ENCODE results near the gene ALG8.
"Not testable (repeated sequence)": the region's sequence is repeated elsewhere in the genome, so short reads cannot be mapped to it uniquely, and the experiment has no call there.

Gene ALG8

DNA sequence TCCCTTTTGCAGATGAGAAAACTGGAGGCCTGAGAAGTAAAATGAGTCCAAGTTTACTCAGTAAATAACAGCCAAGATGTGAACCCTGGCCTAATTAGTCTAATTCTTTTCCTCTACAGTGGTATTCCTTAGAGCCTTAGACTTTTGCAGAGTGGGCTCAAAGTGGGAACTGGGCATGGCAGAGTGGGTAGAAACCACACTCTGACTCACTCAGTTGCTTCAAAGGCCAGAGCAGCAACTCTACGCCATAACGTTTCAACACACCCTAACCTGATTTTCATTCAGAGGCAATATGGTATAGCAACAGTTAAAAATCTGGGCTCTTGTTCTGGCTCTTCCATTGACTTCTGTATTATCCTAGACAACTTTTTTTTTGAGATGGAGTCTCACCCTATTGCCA is 73.0 kb downstream of the ALG8 start:
- DNase-seq, result no peak

DNA sequence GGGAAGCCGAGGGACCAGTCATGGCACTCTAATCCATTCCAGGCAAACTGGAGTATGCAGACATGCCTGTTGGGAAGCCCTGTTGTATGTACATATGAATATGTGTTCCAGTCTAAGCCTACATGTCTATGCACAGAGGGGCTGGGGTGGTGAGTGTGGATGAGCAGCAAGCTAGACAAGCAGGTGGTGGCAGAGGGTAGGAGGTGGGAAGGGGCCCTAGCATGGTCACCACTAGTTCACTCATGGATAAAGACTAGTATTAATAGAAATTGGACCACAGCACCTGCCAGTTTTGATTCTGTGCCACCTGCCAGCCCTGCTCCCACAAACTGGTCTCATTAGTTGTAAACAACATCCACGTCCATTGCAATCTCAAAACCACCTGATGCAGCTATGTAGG is 74.2 kb downstream of the ALG8 start:
- DNase-seq, result no peak

DNA sequence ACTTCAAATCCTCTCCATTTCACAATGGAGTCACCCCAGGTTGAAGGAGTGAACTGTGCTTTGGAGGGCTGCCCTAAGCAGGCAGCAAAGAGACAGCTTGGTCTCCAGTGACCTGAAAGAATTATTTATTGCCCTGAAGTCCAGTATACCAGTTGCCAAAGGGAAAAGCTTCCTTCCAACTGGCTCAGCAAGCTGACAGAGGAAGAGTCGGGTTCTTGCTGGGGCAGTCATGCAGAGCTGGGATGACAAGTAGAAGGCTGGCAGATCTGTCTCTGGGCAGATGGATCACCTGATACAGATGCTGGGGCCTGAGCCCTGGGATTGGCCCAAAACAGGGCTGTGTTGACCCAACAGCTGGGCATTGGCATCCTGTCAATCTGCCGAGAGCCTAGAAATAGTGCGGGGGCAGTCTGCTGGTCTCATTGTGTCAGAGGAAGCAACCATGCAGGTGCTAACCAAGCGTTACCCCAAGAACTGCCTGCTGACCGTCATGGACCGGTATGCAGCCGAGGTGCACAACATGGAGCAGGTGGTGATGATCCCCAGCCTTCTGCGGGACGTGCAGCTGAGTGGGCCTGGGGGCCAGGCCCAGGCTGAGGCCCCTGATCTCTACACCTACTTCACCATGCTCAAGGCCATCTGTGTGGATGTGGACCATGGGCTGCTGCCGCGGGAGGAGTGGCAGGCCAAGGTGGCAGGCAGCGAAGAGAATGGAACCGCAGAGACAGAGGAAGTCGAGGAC is 75.8 kb downstream of the ALG8 start, which contains the start of gene THRSP:
Gene THRSP (plus strand): TSS at position 422 of the 742 bp plus-strand sequence. CDS start 21 bp downstream, at position 443.
- DNase-seq, result no peak

- DNase-seq, result no peak
These were observed 76.8 kb downstream of the ALG8 start for GRCh38 chr11:78062671-78063070.

DNA sequence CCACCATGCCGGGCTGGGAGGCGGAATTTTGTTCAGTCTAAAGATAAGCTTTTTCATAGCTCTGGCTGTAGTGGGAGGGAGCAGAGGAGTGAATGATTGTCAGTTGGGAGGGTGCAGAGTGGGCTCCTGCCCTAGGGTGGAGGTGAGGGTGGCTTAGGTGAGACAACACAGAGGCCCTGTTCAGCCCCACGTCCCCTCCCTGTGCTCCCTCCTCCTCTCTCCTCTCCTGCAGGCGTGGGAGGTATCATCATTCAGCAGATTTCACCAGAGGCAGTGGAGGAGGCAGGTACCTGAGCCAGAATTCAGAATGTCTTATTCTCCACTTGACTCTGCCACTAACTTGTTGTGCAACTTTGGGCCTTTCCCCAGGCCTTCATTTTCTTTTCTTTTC is 77.5 kb downstream of the ALG8 start:
- no peak for DNase-seq

DNA sequence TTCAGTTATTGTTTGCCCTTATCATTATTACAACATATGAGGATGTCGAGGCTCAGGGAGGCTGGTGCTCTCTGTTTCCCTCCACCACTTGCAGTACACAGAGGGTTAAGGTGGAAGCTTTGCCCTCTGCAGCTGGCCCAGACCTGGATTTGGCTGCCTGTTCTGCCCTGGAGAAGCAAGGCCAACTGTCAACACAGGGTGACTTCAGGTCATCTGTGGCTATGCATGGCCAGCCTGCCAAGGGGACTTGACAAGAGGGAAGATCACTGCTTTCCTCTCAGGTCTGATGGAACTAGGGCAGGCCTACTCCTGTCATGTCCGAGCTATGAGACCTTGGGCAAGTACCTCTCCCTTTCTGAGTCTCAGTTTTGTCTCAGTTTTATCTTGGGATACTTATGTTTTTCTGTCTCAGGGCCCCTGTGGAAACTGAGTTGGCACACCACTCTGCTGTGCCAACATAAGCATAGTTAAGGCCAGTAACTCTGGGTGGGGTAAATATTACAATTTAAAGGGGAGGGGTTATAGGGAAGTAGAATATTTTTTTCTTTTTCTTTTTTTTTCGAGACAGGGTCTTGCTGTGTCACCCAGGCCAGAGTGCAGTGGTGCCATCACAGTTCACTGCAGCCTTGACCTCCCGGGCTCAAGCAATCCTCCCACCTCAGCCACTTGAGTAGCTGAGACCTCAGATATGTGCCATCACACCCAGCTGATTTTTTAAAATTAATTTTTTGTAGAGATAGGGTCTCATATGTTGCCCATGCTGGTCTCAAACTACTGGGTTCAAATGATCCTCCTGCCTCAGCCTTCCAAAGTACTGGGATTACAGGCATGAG is 78.1 kb downstream of the ALG8 start:
- no peak for DNase-seq

DNA sequence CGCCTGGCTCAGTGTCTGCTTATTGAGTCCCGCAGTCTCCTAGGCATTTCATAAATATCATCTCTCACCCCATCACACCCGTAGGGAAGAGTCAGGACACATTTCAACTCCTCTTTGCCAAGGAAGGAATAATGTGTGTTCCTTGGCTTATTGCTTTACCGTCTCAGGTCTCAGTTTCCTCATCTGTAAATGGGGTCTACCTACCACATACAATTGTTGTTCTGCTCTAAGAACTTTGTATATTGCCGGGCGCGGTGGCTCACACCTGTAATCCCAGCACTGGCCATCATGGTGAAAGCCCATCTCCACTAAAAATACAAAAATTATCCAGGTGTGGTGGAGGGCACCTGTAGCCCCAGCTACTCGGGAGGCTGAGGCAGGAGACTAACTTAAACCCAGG is 78.9 kb downstream of the ALG8 start:
- DNase-seq, result no peak

DNA sequence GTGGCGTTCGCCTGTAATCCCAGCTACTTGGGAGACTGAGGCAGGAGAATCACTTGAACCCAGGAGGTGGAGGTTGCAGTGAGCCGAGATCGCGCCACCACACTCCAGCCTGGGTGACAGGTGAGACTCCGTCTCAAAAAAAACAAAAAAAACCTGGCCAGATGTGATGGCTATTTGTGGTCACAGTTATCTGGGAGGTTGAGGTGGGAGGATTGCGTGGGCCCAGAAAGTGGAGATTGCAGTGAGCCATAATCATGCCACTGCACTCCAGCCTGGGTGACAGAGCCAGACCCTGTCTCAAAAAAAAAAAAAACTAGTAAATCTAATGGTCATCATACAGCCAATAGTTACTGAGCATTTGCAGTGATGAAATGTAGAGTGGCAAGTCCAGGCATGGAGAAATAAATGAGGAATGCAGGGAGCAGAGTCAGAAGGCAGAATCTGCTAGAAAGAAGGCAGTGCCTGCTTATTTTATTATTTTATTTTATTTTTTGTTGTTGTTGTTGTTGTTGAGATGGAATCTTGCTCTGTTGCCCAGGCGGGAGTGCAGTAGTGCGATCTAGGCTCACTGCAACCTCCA is 79.6 kb downstream of the ALG8 start:
- DNase-seq, result not testable (repeated sequence)

DNA sequence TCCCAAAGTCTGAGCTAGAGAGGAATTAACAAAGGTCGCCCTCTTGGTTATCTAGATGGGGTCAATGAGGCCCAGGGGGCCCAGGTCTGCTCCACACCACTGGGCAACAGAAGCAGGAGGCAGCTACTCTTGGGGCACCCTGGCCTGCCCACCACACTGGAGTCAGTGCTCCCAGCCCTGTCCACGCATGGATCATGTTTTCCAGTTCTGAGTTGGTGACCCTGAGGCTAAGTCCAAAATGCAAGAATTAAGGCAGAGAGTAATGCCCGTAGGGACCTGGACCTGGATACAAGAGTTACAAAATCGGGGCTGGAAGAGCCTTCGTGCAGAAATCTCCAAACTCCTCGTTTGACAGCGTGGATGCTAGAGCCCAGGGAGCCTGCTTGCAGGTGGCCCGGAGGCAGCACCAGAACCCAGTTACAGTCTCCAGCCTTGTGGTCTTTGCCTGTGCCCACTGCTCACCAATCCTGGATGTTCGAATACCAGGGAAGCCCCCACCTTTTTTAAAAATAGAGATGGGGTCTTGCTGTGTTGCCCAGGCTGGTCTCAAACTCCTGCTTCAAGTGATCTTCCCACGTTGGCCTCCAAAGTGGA is 81.9 kb downstream of the ALG8 start:
- DNase-seq, result no peak

DNA sequence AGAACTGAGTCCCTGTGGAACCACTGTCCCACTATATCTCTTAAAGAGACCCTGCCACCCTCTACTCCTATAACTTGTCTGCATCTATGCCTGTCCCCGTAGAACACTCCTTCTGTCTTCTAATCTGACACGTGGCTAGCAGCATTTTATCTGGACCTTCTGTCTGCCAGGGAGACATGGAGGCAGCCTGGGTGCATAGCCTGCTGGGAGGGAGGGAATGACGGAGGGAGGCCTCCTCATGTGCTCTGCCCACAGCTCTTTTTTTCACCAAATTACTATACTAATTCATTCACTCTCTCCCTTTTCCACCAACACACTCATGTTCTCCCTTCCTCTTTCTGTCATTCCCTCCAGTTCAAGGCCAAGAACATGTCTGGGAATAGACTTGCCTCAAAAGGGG is 83.3 kb downstream of the ALG8 start:
- no peak for DNase-seq

DNA sequence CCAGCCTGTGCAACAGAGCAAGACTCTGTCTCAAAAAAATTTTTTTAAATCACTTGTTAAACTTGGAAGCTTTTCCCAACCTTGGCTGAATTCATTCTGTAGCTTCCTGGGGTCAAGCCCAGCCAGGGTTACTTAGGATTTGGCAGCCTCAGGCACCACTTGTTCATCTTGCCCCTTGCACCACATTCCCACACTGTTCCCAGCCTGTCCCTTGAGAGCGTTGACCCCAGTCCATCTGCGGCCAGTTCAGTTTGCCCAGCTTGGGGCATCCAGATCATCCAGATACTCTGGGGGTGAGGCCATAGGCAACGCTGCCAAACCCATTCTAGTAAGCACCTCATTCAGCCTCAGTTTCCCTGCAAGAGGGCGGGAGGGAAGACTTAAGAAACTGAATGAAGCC is 84.5 kb downstream of the ALG8 start:
- no peak for DNase-seq

GRCh38 chr11:78050964-78051831 is 88.2 kb downstream of the ALG8 start:
- DNase-seq, result no peak
